K562 (cell line): ENCODE measurements around the gene ENG. TPM values are rescaled to one million over a fixed set of nuclear protein-coding genes. Genes with fewer than 3 reads are reported as not detected.
A peak's percentile ranks its signal among the peaks of the same experiment; 100 is the strongest.

Experiments
- E2F4 ChIP-seq: sonication (generic); formaldehyde crosslinking; IDR thresholded peaks from 2 replicates; pipeline ENCODE4 v1.8.0; 2022; ENCODE audit warnings: mild to moderate bottlenecking, low read depth, missing genetic modification reagents
- ETV1 ChIP-seq: fragments of 450-650 bp; conservative IDR thresholded peaks from 2 replicates; pipeline ENCODE4 v1.6.1; 2016; ENCODE audit warnings: missing genetic modification characterization, control low read depth, low read depth, missing compliant biosample characterization
- ETV6 ChIP-seq, 3 experiments: fragments of 150-350 bp in 1 of 3; sonication (generic) in 1 of 3; formaldehyde crosslinking in 1 of 3; IDR thresholded peaks; 2 replicates each; pipeline versions ENCODE4 v1.6.1 to v1.8.0; 2014 to 2022; ENCODE audit warnings: borderline replicate concordance in 2 of 3, low read depth in 2 of 3, antibody characterized with exemption in 1 of 3, low read length in 1 of 3, mild to moderate bottlenecking in 1 of 3, missing genetic modification reagents in 1 of 3
- FOXA1 ChIP-seq: fragments of 450-650 bp; IDR thresholded peaks from 2 replicates; pipeline ENCODE4 v1.6.1; 2016; ENCODE audit warnings: mild to moderate bottlenecking, borderline replicate concordance
- GATA2 ChIP-seq: sonication (generic); formaldehyde crosslinking; IDR thresholded peaks from 2 replicates; pipeline ENCODE4 v1.4.0; 2020; ENCODE audit warnings: mild to moderate bottlenecking, missing genetic modification reagents
- HDAC1 ChIP-seq, 2 experiments: fragments of 450-650 bp; IDR thresholded peaks; 2 replicates each; pipeline ENCODE4 v1.6.1; 2016 to 2017; ENCODE audit warnings: inconsistent platforms in 1 of 2, mild to moderate bottlenecking in 1 of 2, moderate library complexity in 1 of 2
- HDAC3 ChIP-seq: fragments of 450-650 bp; IDR thresholded peaks from 2 replicates; pipeline ENCODE4 v1.6.1; 2018; ENCODE audit warnings: borderline replicate concordance, mild to moderate bottlenecking, moderate library complexity; ENCODE audit not compliant: partially characterized antibody
- HDAC6 ChIP-seq: IDR thresholded peaks from 2 replicates; pipeline ENCODE4 v1.6.1; 2012; ENCODE audit warnings: low read depth, mild to moderate bottlenecking, control low read depth, inconsistent platforms, low read length, moderate library complexity
- HLTF ChIP-seq: fragments of 450-650 bp; IDR thresholded peaks from 2 replicates; pipeline ENCODE4 v1.6.1; 2016
- KAT7 ChIP-seq: sonication (generic); formaldehyde crosslinking; IDR thresholded peaks from 2 replicates; pipeline ENCODE4 v1.8.0; 2022; ENCODE audit warnings: missing genetic modification reagents, mild to moderate bottlenecking, borderline replicate concordance
- KLF16 ChIP-seq: IDR thresholded peaks from 2 replicates; pipeline ENCODE4 v1.6.1; 2016; ENCODE audit warnings: antibody characterized with exemption
- L3MBTL2 ChIP-seq: fragments of 450-650 bp; IDR thresholded peaks from 2 replicates; pipeline ENCODE4 v1.6.1; 2016; ENCODE audit warnings: mild to moderate bottlenecking, moderate library complexity
- MLLT1 ChIP-seq, 2 experiments: fragments of 450-650 bp; IDR thresholded peaks; 2 replicates each; pipeline ENCODE4 v1.6.1; 2016
- NR2C1 ChIP-seq, 2 experiments: fragments of 450-650 bp; IDR thresholded peaks; 2 replicates each; pipeline ENCODE4 v1.6.1; 2017; ENCODE audit warnings: mild to moderate bottlenecking in 2 of 2, antibody characterized with exemption in 1 of 2, inconsistent platforms in 1 of 2, missing compliant biosample characterization in 1 of 2, missing genetic modification characterization in 1 of 2
- RFX5 ChIP-seq: IDR thresholded peaks from 2 replicates; pipeline ENCODE4 v1.6.1; 2011; ENCODE audit warnings: low read depth, mild to moderate bottlenecking, improper control_type of control experiment, low read length
- SRSF3 ChIP-seq: fragments of 200-400 bp; formaldehyde crosslinking; IDR thresholded peaks from 2 replicates; pipeline ENCODE4 v1.6.1; 2016; ENCODE audit warnings: mild to moderate bottlenecking, low read length, moderate library complexity; ENCODE audit not compliant: insufficient read depth
- STAT5A ChIP-seq: IDR thresholded peaks from 2 replicates; pipeline ENCODE4 v1.6.1; 2012; ENCODE audit warnings: low read length, inconsistent platforms, borderline replicate concordance
- TAF1 ChIP-seq: IDR thresholded peaks from 2 replicates; pipeline ENCODE4 v1.6.1; 2011; ENCODE audit warnings: mild to moderate bottlenecking, low read length, moderate library complexity; ENCODE audit not compliant: insufficient read depth, control insufficient read depth, severe bottlenecking; ENCODE audit errors: extremely low read depth
- USF2 ChIP-seq: sonication (generic); formaldehyde crosslinking; IDR thresholded peaks from 2 replicates; pipeline ENCODE4 v1.5.0; 2020; ENCODE audit warnings: missing genetic modification reagents
- WHSC1 ChIP-seq: IDR thresholded peaks from one replicate; pipeline ENCODE4 v1.6.1; 2012; ENCODE audit warnings: low read length, control low read depth, inconsistent platforms
- ZNF239 ChIP-seq: fragments of 250-450 bp; sonication (Bioruptor Pico); IDR thresholded peaks from 2 replicates; pipeline ENCODE4 v1.4.0; 2020; ENCODE audit warnings: mild to moderate bottlenecking
- ZNF3 ChIP-seq: fragments of 250-450 bp; sonication (Bioruptor Pico); IDR thresholded peaks from 2 replicates; pipeline ENCODE4 v1.5.0; 2021; ENCODE audit warnings: mild to moderate bottlenecking, moderate library complexity
- ZNF354B ChIP-seq: fragments of 250-450 bp; sonication (Bioruptor Pico); IDR thresholded peaks from 2 replicates; pipeline ENCODE4 v1.4.0; 2020
- ZNF445 ChIP-seq: fragments of 250-450 bp; sonication (Bioruptor Pico); IDR thresholded peaks from 2 replicates; pipeline ENCODE4 v1.4.0; 2020; ENCODE audit warnings: low read depth, mild to moderate bottlenecking, moderate library complexity
- ZNF57 ChIP-seq: fragments of 450-650 bp; formaldehyde crosslinking; IDR thresholded peaks from 2 replicates; pipeline ENCODE4 v1.4.0; 2020; ENCODE audit warnings: mild to moderate bottlenecking, moderate library complexity
- polyA plus RNA-seq, 8 experiments: library from polyadenylated mRNA; depleted of rRNA in 4 of 8; stranded (reverse) in 5 of 8; unstranded in 3 of 8; fragments of >200 nt; fragmentation: Nextera tagmentation in 2 of 8; fragmentation: Illumina TruSeq in 1 of 8; extraction: Ambion mirVana in 2 of 8; extraction: Trizol in 1 of 8; gene quantifications; 2 replicates each; pipeline versions ENCODE4 v1.2.1 to v1.2.3, GENCODE V29; 2011 to 2014; ENCODE audit warnings: inconsistent platforms in 1 of 8, missing spikeins in 1 of 8
- total RNA-seq, 7 experiments: library from RNA; depleted of rRNA in 6 of 7; stranded (reverse); fragments of >200 nt in 6 of 7; fragmentation: Illumina TruSeq in 2 of 7; extraction: Trizol in 2 of 7; gene quantifications; 2 replicates each; pipeline versions ENCODE4 v1.2.1 to v1.2.3, GENCODE V29; 2011 to 2021; ENCODE audit warnings: low replicate concordance in 1 of 7

The ENG gene
- total and polyA plus RNA-seq, 9 of the 15 experiments (the other 6 are each of a cell fraction or from before 2014, with no cell fraction given) = 0.04 to 0.40 (median 0.14) TPM; not detected in 1

GRCh38 chr9:127862075-127863011, 7.9 kb upstream of the ENG start (continued):
- TF ChIP-seq HDAC1 (IDR thresholded peaks at IDR 0.05) = peak in 1 of 2 experiments; percentile 85; a peak in 1 of 4 replicates
- no peak for TF ChIP-seq NR2C1 (IDR thresholded peaks at IDR 0.05)
- peak; percentile 83 for TF ChIP-seq NR2C1 (tag; IDR thresholded peaks at IDR 0.05)
- TF ChIP-seq GATA2 = peak; percentile 78
- TF ChIP-seq ZNF354B (CRISPR knock-in tag) = no peak
- no peak for TF ChIP-seq WHSC1
- no peak for TF ChIP-seq E2F4 (CRISPR knock-in tag)
- TF ChIP-seq MLLT1 (IDR thresholded peaks at IDR 0.05) = peak in 1 of 2 experiments; percentile 25; a peak in 2 of 4 replicates
- TF ChIP-seq TAF1 = peak; percentile 29
- TF ChIP-seq ZNF3 (CRISPR knock-in tag) = no peak
- TF ChIP-seq KAT7 = peak; percentile 77; the same call in 1 of the 2 replicates
- TF ChIP-seq HDAC3 = no peak
- peak in 1 of 2 experiments; percentile 23; a peak in 1 of 4 replicates for TF ChIP-seq ETV6 (IDR thresholded peaks at IDR 0.05; ENCODE audit: borderline replicate concordance in 1 of 2, low read depth in 2 of 2, low read length in 1 of 2)
- TF ChIP-seq ETV6 (CRISPR knock-in tag; IDR thresholded peaks at IDR 0.05; ENCODE audit: borderline replicate concordance) = no peak
- peak; percentile 100 for TF ChIP-seq ETV1 (tag)
- no peak for TF ChIP-seq SRSF3
- TF ChIP-seq RFX5 = no peak
- TF ChIP-seq FOXA1 = no peak
- TF ChIP-seq HDAC6 = no peak
- TF ChIP-seq ZNF239 (CRISPR knock-in tag) = no peak
- peak; percentile 99 for TF ChIP-seq L3MBTL2
- no peak for TF ChIP-seq HLTF
- TF ChIP-seq ZNF445 (CRISPR knock-in tag) = no peak
- TF ChIP-seq KLF16 = peak; percentile 42; the same call in 1 of the 2 replicates
- TF ChIP-seq ZNF57 (CRISPR knock-in tag) = 0 out of 2 replicates have a peak, but pooled peaks have one; percentile 6
- TF ChIP-seq USF2 (CRISPR knock-in tag) = peak; percentile 65
- TF ChIP-seq STAT5A = no peak; the same call in 1 of the 2 replicates
